Transverse colon (tissue), 4 donors: ENCODE data around the gene FZD4. TPM values are rescaled to one million over a fixed set of nuclear protein-coding genes. Genes with fewer than 3 reads are reported as not detected.
A peak's percentile ranks its signal among the peaks of the same experiment; 100 is the strongest.

Source experiments
- DNase-seq: peaks from one replicate; pipeline ENCODE4 v3.0.0-alpha.2; 2019
- H3K27ac ChIP-seq, 4 donors: fragments of 200-600 bp; sonication (generic); 2 replicates each; pipeline ENCODE4 v1.5.1; 2016 to 2018; ENCODE audit warnings: inconsistent platforms in 4 of 4
- H3K27me3 ChIP-seq: fragments of 200-600 bp; sonication (generic); 2 replicates; pipeline ENCODE4 v1.5.1; 2017; ENCODE audit warnings: inconsistent platforms
- H3K36me3 ChIP-seq, 4 donors: fragments of 200-600 bp; sonication (generic); 2 replicates each; pipeline ENCODE4 v1.5.1; 2017 to 2019; ENCODE audit warnings: inconsistent platforms in 4 of 4
- H3K4me1 ChIP-seq, 4 donors: fragments of 200-600 bp; sonication (generic); 2 replicates each; pipeline ENCODE4 v1.5.1; 2017 to 2020; ENCODE audit warnings: inconsistent platforms in 4 of 4
- H3K4me3 ChIP-seq, 4 donors: fragments of 200-600 bp; sonication (generic); 1 replicate in 1 of 4; 2 replicates in 3 of 4; pipeline versions ENCODE4 v1.5.1 to v1.6.1; 2017 to 2019; ENCODE audit warnings: inconsistent platforms in 4 of 4
- H3K9me3 ChIP-seq, 2 donors: fragments of 200-600 bp; sonication (generic); 2 replicates each; pipeline ENCODE4 v1.5.1; 2017 to 2019; ENCODE audit warnings: inconsistent platforms in 2 of 2
- CTCF ChIP-seq, 5 experiments: fragments of 200-600 bp in 3 of 5; fragments of 450-650 bp in 2 of 5; sonication (generic) in 3 of 5; IDR thresholded peaks; 1 replicate in 2 of 5; 2 replicates in 3 of 5; pipeline ENCODE4 v1.5.1; 2016 to 2017; ENCODE audit warnings: antibody characterized with exemption in 5 of 5, inconsistent platforms in 3 of 5, mild to moderate bottlenecking in 2 of 5, moderate library complexity in 1 of 5
- EP300 ChIP-seq: sonication (generic); formaldehyde crosslinking; IDR thresholded peaks from one replicate; pipeline ENCODE4 v1.6.1; 2017; ENCODE audit warnings: antibody characterized with exemption, low read depth
- POLR2A ChIP-seq: fragments of 450-650 bp; IDR thresholded peaks from one replicate; pipeline ENCODE4 v1.6.1; 2016; ENCODE audit warnings: antibody characterized with exemption, mild to moderate bottlenecking, moderate library complexity
- POLR2AphosphoS5 ChIP-seq, 3 donors: sonication (generic); formaldehyde crosslinking; IDR thresholded peaks; one replicate each; pipeline ENCODE4 v1.6.1; 2016; ENCODE audit warnings: antibody characterized with exemption in 3 of 3
- WGBS, 2 donors: methylation state at CpG; one replicate each; pipeline ENCODE4 v1.1.5; 2018; ENCODE audit warnings: low coverage in 1 of 2; 5-methylcytosine and 5-hydroxymethylcytosine counted together
- in situ Hi-C, 4 donors: fragments of 200-750 bp; cut with MboI; loops; one replicate each; pipeline versions ENCODE4 v1.15.0 to v1.15.1; 2017; ENCODE audit warnings: low sequenced_read_pairs in 3 of 4, low pct_ligation_motif_present in 1 of 4, low pct_unique_long_range_greater_than_20kb in 1 of 4
- intact Hi-C: fragments of 100-400 bp; cut with DNase I; formaldehyde crosslinking; loops from one replicate; pipeline ENCODE4 v1.15.1; 2023; ENCODE audit warnings: low total_unique reads
- total RNA-seq, 4 donors: library from RNA; depleted of rRNA; stranded (reverse); fragments of >200 nt; gene quantifications; one replicate each; pipeline ENCODE4 v1.1.0, GENCODE V29; 2016

FZD4 gene
- total RNA-seq, 4 donors from 2014 or later = 9.1 to 27.1 (median 18.1) TPM

DNA sequence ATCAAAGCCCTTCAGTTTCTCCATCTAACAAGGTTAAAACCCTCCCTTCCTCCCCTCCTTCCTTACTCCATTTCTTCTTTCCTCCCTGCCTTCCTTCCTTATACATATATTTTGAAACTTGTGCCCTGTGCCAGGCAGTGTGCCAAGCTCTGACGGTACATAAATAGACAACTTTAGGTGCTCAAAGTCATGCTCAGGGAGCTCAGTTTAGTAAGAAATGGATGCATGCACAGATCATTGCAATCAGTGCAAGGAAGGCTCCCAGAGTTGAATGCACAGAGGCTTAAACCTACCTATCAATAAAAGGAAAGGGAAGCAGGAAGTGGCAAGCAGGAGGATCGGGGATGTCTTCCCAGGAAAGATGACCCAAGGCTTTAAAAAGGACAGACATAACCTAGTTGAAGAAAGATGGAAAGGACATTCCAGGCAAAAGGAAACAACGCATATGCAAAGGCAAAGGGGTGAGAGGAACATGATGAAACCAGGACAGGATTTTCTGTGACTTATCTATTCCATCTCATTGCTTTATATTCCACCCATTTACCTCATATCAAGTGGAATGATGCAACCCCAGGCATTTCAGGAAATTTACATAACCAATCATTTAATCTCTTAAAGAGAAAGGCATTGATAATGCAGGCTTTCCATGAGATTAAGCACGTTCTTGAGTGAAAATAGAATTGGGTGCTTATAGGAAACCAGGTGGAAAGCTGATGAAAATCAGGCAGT is 13.2 kb downstream of the FZD4 start:
- intact Hi-C loops (loop anchor here (5.0 kb wide), 1 partner anchor 95 kb away; the partner anchor contains the start of gene TMEM135), in situ Hi-C loops (loop anchor here (10.0 to 25.0 kb wide), 5 partner anchors 333 to 470 kb away; no protein-coding TSS in a partner anchor)
- Histone ChIP-seq H3K9me3 (no peaks in the 10 kb centered on the region), H3K27me3 (no peaks in the 10 kb centered on the region), H3K4me1 (peaks cover 13 to 51% (median 22%) of the 10 kb centered on the region in 4 donors), H3K36me3 (no peaks in the 10 kb centered on the region), H3K4me3 (no peak overlapping the region), H3K27ac (peak overlapping the region; percentile 60 to 81 (median 72))
- TF ChIP-seq CTCF (IDR thresholded peaks at IDR 0.05) (no peak), EP300 (no peak), POLR2AphosphoS5 (IDR thresholded peaks at IDR 0.05) (no peak), POLR2A (no peak)
- DNase-seq = no peak
- 54 to 65% methylated on average over 4 of the region's 4 CpGs for WGBS, 2 donors

DNA sequence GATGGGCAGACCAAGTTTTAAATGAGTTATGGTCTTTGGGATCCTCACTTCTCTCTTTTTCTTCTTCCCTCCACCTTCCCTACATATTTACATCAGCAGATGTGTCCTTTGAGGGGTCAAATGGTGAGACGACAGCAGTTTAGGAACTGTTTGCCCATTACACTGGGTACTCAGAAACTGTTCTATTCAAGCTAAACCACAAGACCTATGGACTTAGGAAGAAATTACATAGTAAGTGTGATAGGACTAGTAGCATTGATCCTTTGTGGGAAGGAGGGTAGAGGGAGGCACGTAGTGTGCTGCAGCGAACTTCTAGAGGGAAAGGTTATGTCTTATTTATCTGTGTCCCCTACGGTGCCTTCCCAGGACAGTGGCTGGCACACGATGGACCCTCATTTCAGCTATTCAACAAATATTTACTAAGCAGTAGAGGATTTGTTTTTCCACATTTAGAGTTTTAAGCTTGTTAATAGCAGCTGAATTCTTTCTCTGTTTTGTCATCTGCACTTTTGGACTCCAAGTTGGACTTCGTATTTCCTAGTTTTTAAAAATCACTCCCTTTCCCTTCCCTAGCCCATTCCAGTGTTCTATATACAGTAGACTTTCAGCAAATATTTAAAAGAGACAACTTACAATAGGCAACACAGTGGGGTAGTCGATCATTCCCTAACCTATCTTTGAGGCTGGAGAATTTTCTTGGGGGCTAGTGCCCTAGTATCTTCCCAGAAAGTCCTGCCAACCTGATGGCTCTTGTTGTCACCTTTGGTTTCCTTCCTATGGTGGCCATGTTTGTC is 13.9 kb downstream of the FZD4 start:
- Histone ChIP-seq H3K9me3 (no peaks in the 10 kb centered on the region), H3K36me3 (no peaks in the 10 kb centered on the region), H3K4me3 (no peak overlapping the region), H3K27me3 (no peaks in the 10 kb centered on the region), H3K27ac (peak overlapping the region; percentile 60 to 81 (median 72)), H3K4me1 (peaks cover 13 to 50% (median 22%) of the 10 kb centered on the region in 4 donors)
- intact Hi-C loops = loop anchor here (5.0 kb wide), 1 partner anchor 96 kb away; the partner anchor contains the start of gene TMEM135
- in situ Hi-C loops = loop anchor here (10.0 to 25.0 kb wide), 5 partner anchors 334 to 471 kb away; no protein-coding TSS in a partner anchor
- 31 to 55% methylated on average over 4 to 7 of the region's 7 CpGs for whole genome bisulfite sequencing, 2 donors
- no peak for DNase-seq
- TF ChIP-seq CTCF (IDR thresholded peaks at IDR 0.05) = no peak
- TF ChIP-seq EP300 = no peak
- TF ChIP-seq POLR2AphosphoS5 (IDR thresholded peaks at IDR 0.05) = no peak
- TF ChIP-seq POLR2A = no peak

GRCh38 chr11:86940122-86940777 is 14.9 kb downstream of the FZD4 start:
- Histone ChIP-seq H3K27me3 (no peaks in the 10 kb centered on the region), H3K4me3 (peak overlapping the region in 1 of 4 donors; percentile 16), H3K36me3 (no peaks in the 10 kb centered on the region), H3K27ac (peak overlapping the region; percentile 60 to 81 (median 72)), H3K4me1 (peaks cover 13 to 47% (median 22%) of the 10 kb centered on the region in 4 donors), H3K9me3 (no peaks in the 10 kb centered on the region)
- 56% methylated on average over 6 to 11 of the region's 11 CpGs for WGBS, 2 donors
- intact Hi-C loops (loop anchor here (5.0 kb wide), 1 partner anchor 97 kb away; the partner anchor contains the start of gene TMEM135), in situ Hi-C loops (loop anchor here (10.0 to 25.0 kb wide), 5 partner anchors 335 to 472 kb away; no protein-coding TSS in a partner anchor)
- TF ChIP-seq EP300 (no peak), CTCF (IDR thresholded peaks at IDR 0.05) (no peak), POLR2A (no peak), POLR2AphosphoS5 (IDR thresholded peaks at IDR 0.05) (no peak)
- peak; percentile 26 for DNase-seq
